NCI-H1048 (cell line): ENCODE results near the gene NLGN4X.

Source experiments
- DNase-seq: peaks from one replicate; lab custom pipeline; 2025; lab: John Stamatoyannopoulos, UW

Gene NLGN4X

GRCh38 chrX:6228720-6229119 lies at the start of gene NLGN4X:
Gene NLGN4X, minus strand, starts transcription at chrX:6228867. Its CDS starts 77,401 bp downstream, at chrX:6151466.
- no peak for DNase-seq

- DNase-seq: no peak
Observed at GRCh38 chrX:6266041-6266440, 37.4 kb upstream of the NLGN4X start.

DNA sequence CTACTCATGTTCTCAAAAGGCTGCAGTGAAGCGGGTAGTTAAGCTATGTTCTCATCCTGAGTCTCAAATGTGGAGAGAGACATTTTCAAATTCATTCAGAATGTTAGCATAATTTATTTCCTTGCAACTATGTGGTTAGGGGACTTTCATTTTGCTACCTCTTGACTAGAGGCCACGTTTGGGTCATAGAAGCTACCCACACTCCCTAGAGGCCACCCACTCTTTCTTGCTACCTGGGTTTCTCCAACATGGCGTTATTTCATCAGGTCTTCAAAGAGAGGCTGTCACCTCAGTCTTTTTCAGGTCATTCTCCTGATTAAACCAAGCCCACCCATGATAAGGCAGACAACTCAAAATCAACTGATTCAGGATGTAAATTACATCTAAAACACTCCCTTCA lies 34.3 kb upstream of the NLGN4X start:
- no peak for DNase-seq

DNA sequence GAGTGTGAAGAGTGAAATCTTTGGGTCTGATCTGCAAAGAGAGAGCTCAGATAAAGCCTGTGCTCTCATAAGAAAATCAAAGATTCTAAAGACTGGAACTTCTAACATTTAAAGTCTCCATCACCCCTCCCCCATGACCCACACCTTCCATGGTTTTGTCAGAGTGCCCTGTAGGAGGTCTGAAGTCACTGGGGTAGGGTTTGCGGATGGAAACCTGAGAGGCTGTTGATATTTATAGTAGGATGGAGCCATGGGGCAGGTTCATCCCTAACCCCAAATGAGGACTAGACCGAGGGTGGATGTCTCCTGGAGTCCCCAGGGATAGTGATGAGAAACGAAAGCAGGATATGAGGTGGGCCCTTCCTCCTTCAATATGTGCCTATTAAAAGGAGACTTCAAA lies 28.4 kb upstream of the NLGN4X start:
- DNase-seq: no peak

DNA sequence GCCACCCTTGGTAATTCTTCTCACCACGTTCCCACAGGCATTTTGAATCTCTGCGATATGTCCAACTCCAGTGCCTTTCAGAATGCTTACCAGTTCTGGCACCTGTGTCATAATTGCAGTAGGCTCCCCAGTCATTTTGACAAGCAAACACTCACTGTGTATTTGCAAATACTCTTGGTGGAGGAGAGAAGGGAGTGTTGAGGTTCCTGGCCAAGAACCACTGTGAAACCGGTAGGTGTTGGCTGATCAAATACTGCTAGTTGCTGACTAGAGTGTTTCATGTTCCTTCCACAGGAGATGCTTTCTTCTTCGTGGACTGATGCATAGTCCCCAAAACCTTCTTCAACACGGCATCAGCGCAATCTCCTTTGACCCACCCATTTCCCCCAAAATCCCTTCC lies 16.0 kb upstream of the NLGN4X start:
- DNase-seq: no peak

DNA sequence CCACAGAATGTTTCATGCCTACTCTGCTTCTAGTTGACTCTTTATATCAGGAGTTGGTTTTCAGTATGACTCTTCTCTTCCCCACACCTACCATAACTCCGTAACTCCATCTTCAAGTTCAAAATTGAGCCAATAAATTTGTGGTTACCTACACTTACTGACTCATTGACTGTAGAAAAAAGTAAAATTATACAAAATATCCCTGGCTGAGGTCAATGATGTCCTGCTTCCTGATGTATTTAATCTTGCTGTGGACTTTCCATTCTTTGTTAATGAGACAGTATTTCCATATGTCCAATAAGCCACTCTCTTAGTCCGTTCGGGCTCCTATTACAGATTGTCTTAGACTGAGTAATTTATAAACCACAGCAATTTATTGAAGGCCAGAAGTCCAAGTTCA lies 9.9 kb upstream of the NLGN4X start:
- DNase-seq: no peak

DNA sequence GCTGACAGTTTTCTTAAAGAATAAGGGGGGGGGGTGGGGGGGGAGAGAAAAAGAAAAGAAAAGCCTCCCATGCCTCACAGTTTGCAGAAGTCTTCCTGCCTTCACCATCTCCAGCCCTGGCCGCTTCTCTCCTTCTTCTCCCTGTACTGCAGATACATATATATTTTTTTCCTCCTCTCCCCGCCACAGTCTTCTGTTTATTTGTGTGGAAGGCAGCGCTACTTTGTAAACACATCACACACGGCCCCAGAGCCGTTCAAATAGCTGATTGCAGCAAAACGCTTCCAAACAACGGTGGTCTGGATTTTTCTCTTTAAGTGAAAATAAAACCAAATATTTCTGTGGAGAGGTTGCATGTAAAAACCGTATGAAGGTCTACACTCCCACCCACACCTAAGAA lies 732 bp downstream of the NLGN4X start:
- no peak for DNase-seq

- no peak for DNase-seq
Observed at GRCh38 chrX:6227453-6227835, 1.2 kb downstream of the NLGN4X start.

- DNase-seq: no peak
Observed at GRCh38 chrX:6226596-6227452, 1.8 kb downstream of the NLGN4X start.

DNA sequence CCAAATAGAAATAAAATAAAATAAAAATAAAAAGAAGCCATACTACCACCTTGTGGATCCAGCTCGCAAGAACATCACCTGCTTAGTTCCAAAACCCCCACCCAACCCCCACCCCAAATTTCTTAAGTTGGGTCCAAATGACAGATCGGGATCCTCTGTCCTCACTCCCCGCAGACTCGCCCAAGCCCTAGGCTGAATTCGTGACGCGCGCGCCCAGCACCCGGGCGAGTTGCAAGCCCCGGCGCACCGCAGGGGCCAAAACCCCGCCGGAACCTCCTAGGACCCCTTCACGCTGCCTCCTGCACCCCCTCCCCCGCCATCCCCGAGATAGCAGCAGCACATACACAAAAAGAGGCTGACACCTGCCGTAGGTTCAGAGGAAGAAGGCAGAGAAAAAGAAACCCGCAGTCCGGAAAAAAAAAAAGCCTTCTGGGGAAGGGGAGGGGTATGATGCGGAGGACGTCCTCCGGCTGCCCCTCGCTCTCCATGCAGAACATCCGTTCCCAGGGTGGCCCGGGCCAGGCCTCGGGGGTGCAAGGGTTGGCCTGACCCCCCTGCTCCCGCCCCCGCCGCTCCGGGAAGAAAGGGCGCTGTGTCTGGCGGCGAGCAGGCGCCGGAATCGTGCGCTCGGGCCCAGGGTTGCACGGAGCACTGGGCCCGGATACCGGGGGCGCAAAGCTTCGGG lies 2.6 kb downstream of the NLGN4X start:
- no peak for DNase-seq

DNA sequence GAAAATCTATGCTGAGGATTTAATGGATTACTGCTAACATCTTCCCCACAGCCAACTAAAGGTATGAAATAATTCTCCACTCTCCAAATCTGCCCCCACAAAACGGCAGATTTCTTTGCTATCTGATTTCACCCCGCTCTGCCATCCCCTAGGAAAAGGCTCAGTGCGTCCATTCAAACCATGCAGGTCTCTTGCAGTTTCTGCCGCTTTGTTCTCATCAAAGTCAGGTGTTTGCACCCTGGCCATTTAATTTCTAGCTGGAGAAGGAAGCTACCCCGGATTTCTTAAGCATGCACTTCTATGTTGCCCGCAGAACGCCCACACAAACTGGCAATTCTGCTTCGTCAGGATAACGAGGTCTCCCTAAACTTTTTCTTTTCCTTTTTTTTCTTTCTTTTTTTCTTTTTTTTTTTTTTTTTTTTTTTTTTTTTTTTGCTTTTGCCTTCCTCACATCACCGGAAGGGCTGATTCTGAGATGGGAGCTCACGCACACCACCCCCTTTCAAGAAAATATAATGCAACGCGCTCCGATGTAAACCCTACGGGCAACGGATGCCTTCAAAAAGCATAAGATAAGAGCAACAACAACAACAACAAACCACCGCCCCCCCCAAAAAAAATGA lies 3.3 kb downstream of the NLGN4X start:
- DNase-seq: no peak

GRCh38 chrX:6223516-6223915 lies 5.2 kb downstream of the NLGN4X start:
- no peak for DNase-seq

GRCh38 chrX:6210230-6210629 lies 18.4 kb downstream of the NLGN4X start:
- no peak for DNase-seq

DNA sequence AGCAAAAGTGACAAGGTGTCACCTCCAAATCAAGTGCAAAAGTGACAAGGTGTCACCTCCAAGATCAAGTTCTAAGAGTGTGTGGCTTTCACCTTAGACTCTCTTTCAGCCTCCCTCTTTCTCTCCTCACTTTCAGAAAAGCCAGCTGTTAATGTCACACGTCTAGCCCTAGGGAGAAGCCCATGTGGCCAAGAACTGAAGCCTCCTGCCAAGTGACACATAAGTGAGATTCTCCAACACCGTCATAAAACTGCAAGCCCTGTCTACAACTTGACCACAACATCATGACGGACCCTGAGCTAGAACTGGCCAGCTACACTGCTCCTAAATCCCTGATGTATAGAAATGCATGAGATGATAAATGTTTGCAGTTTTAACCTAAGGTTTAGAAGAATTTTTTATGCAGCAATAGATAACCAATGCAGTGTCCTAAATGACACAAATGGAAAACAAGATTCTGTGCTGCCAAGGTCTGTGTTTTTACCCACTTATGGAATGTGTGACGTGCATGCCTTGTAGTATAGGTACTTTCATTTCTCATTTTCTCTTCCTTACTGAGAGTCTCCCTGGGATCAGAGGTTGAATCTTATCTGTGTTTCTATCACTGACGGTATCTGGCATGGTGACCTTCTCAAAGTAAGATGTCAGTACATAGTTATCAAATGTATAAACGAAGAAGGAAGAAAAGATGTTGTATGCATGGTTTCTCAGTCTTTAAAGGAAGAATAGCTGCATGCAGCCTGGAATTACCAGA lies 25.0 kb downstream of the NLGN4X start:
- DNase-seq: no peak

- no peak for DNase-seq
Observed at GRCh38 chrX:6199486-6199885, 29.2 kb downstream of the NLGN4X start.

- no peak for DNase-seq
Observed at GRCh38 chrX:6187256-6187655, 41.4 kb downstream of the NLGN4X start.

DNA sequence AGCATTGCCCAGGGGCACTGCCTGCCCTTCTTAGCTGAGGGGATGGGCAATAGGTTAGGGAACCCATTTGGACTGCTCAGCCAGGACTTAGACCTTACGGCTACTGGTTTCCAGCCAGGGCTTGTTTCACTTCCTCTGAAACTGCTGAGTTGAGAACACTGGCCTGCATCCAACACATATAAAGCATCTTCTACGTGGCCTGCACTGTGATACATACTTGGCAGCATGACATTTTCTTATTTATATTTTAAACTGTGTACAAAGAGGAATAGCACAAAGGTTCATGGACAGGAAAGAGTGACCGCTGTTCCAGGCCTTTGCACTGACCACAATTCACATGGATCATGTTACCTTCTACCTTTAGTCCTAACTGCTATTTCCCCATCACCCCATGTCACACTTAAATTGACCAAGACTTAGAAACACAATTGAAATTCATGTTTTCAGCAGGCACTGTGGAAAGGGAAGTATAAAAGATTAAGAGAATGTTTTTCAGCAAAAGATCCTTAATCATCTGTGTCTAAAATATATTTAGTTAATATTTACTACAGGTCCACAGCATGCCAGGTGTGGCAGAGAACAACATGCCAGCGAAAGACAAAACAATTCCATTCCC lies 43.7 kb downstream of the NLGN4X start:
- no peak for DNase-seq

DNA sequence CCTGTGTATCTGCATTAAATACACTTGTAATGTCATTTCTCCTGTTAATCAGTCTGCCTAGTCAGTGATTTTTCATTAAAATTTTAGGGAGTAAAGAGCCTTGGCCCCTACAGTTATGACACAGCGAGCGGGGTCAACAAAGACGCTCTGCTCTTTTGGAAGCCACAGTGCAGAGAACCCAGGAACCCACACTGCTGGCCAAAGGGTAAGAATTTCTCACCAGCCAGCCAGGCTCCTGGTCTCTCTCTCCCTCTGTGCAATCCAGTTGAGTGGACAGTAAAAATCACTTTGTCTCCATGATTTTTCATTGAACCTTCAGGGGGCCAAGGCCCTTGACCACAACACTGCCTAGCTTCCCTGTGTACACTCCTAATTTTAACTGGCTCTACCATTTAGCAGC lies 52.8 kb downstream of the NLGN4X start:
- no peak for DNase-seq

GRCh38 chrX:6170424-6170823 lies 58.2 kb downstream of the NLGN4X start:
- no peak for DNase-seq

DNA sequence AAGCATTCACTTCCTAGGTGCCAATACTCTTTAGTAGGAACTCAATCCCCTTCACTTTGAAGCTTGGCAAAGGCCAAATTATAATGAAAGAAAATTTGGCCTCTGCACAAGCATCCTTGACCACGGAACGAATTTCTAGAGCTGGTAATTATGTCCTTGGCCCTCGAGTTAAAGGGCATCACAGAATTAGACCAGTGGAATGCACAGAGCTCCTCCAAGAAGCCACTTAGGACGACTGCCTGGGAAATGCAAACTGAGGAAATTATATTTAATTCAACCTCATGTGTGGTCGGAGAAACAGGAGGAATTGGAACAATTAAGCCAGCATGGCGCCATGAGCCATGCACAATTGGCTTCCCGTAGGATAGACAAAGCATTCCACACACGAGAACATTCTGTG lies 59.3 kb downstream of the NLGN4X start:
- DNase-seq: no peak

GRCh38 chrX:6163721-6164120 lies 64.9 kb downstream of the NLGN4X start:
- no peak for DNase-seq

DNA sequence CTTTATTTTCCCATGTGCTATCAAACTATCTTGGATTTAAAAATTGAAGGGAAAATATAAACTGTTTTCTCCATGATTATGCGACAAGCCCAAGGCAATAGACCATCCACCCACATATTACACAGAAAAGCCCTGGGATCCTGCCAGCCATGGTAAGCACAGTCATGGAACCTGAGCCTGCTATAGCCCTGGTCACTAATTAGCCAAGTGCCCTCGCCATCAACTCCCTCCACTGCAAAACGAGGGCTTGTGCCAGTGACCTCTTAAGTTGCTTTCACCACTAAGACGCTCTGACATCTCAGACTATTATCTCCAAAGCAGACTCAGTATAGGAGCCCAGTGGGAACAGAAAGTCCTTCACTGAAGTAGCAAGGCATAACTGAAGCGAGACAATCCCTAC lies 69.2 kb downstream of the NLGN4X start:
- no peak for DNase-seq
